Measurements from ENCODE around the gene CSK.

DNA sequence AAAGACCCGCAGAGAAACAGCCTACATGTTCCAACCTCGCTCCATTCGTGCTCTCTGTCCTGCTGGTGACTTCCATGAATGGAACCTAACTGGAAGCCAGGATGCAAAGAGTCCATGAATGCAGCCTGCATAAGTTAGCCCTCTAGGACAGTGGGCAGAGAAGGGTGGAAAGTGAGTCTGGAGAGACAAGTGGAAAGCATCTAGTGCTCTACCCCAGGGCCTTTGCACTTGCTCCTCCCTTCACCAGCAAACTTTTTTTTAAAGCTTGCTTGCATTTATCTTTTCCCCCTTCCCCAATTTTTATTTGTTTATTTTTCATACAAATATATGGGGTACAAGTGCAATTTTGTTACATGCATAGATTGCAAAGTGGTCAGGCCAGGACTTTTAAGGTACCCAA lies 48.6 kb upstream of the CSK start:
- TF ChIP-seq SIN3A (IDR thresholded peaks at IDR 0.05; ENCODE audit: borderline replicate concordance, insufficient read depth, low read length) (no peak), POLR2AphosphoS5 (IDR thresholded peaks at IDR 0.05; ENCODE audit: low read depth, low read length) (no peak), FOXP2 (optimal IDR thresholded peaks at IDR 0.05; ENCODE audit: borderline replicate concordance, extremely low read depth, extremely low read length, insufficient read depth) (no peak), TAF1 (IDR thresholded peaks at IDR 0.05; ENCODE audit: borderline replicate concordance, insufficient read depth, low read length) (no peak)
- TF ChIP-seq, protein P1, sequence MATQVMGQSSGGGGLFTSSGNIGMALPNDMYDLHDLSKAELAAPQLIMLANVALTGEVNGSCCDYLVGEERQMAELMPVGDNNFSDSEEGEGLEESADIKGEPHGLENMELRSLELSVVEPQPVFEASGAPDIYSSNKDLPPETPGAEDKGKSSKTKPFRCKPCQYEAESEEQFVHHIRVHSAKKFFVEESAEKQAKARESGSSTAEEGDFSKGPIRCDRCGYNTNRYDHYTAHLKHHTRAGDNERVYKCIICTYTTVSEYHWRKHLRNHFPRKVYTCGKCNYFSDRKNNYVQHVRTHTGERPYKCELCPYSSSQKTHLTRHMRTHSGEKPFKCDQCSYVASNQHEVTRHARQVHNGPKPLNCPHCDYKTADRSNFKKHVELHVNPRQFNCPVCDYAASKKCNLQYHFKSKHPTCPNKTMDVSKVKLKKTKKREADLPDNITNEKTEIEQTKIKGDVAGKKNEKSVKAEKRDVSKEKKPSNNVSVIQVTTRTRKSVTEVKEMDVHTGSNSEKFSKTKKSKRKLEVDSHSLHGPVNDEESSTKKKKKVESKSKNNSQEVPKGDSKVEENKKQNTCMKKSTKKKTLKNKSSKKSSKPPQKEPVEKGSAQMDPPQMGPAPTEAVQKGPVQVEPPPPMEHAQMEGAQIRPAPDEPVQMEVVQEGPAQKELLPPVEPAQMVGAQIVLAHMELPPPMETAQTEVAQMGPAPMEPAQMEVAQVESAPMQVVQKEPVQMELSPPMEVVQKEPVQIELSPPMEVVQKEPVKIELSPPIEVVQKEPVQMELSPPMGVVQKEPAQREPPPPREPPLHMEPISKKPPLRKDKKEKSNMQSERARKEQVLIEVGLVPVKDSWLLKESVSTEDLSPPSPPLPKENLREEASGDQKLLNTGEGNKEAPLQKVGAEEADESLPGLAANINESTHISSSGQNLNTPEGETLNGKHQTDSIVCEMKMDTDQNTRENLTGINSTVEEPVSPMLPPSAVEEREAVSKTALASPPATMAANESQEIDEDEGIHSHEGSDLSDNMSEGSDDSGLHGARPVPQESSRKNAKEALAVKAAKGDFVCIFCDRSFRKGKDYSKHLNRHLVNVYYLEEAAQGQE (IDR thresholded peaks at IDR 0.05; ENCODE audit: insufficient read depth in 1 of 2, low read depth in 2 of 2, low read length in 2 of 2): no peak

Measured in PFSK-1 (cell line).